GM12875 (cell line): Measurements from ENCODE around the gene VAV3.
"Not testable (repeated sequence)": the region's sequence is repeated elsewhere in the genome, so short reads cannot be mapped to it uniquely, and the experiment has no call there.

ENCODE experiments used
- H3K4me3 ChIP-seq: one replicate; pipeline ENCODE4 v1.5.1; 2011; ENCODE audit warnings: low read depth, low read length, control low read depth
- TF ChIP-seq, protein P1 (sequence below): IDR thresholded peaks from 2 replicates; pipeline ENCODE4 v1.5.1; 2011; ENCODE audit warnings: low read depth, mild to moderate bottlenecking, control low read depth, inconsistent platforms, low read length, moderate library complexity, borderline replicate concordance; ENCODE audit not compliant: insufficient read depth

VAV3 gene

DNA sequence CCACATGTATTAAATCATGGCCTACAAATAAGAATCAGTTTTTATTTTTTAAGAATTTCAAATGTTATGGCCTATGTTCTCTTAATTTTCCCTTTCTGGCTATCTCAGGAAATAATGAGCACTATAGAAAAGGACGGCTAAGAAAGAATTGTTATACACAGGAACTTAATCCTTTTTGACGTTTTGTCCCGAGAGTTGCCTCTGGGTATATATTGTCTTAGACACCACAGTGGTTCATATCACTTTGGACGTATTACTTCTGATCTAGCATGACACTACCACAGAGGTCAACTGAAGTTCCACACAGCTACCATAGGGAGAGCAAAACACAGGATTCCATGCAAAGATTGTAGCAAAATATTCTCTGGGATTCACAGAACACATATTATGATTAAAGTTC, 307.6 kb downstream of the VAV3 start:
- H3K4me3 ChIP-seq = no peak overlapping the region
- TF ChIP-seq, protein P1, sequence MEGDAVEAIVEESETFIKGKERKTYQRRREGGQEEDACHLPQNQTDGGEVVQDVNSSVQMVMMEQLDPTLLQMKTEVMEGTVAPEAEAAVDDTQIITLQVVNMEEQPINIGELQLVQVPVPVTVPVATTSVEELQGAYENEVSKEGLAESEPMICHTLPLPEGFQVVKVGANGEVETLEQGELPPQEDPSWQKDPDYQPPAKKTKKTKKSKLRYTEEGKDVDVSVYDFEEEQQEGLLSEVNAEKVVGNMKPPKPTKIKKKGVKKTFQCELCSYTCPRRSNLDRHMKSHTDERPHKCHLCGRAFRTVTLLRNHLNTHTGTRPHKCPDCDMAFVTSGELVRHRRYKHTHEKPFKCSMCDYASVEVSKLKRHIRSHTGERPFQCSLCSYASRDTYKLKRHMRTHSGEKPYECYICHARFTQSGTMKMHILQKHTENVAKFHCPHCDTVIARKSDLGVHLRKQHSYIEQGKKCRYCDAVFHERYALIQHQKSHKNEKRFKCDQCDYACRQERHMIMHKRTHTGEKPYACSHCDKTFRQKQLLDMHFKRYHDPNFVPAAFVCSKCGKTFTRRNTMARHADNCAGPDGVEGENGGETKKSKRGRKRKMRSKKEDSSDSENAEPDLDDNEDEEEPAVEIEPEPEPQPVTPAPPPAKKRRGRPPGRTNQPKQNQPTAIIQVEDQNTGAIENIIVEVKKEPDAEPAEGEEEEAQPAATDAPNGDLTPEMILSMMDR = no peak

GRCh38 chr1:107653765-107654164, 311.2 kb downstream of the VAV3 start:
- TF ChIP-seq, protein P1 = no peak
- H3K4me3 ChIP-seq = no peak overlapping the region

DNA sequence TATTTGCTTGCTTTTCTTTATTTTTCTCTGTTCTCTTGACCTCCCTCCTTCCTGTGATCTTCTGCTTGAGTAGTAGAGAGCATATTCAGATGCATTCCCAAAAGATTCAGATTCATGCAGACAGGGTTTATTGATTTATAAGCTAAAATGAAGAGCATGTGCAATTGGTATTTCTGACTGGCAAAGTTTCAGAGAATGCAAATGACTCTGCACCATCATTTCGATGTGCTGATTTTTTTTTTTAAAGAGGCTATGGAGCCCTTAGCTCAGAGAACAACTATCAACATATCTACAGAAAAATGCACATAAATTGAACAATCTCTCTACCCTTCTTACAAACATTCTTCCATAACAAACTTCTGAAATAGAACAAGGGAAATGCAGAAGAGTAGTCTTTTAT, 312.0 kb downstream of the VAV3 start:
- H3K4me3 ChIP-seq = no peak overlapping the region
- TF ChIP-seq, protein P1 = no peak

- not testable (repeated sequence) for H3K4me3 ChIP-seq
Observed at GRCh38 chr1:107650825-107651224, 314.2 kb downstream of the VAV3 start.

- TF ChIP-seq, protein P1 = no peak
- no peak overlapping the region for H3K4me3 ChIP-seq
Observed at GRCh38 chr1:107649023-107649422, 316.0 kb downstream of the VAV3 start.

DNA sequence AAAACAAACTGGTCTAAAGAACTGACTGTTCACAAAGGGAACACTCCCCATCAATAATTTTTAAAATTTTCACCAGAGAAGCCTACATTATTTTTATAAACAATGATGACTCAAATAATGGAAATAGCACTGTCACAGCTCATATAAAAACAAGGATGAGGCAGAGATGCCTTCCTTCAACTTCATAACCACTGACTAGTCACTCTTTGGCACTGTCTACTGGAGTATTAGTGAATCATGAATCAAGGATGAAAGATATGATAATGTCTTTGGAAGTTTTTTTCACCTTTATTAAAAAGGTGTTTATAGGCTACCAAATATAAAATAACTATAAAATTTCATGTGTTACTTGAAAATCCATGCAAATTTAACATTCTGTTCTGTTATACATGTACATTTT, 316.9 kb downstream of the VAV3 start:
- TF ChIP-seq, protein P1 = no peak
- H3K4me3 ChIP-seq = no peak overlapping the region

GRCh38 chr1:107647012-107647411, 318.0 kb downstream of the VAV3 start:
- no peak overlapping the region for H3K4me3 ChIP-seq
- TF ChIP-seq, protein P1 = no peak

DNA sequence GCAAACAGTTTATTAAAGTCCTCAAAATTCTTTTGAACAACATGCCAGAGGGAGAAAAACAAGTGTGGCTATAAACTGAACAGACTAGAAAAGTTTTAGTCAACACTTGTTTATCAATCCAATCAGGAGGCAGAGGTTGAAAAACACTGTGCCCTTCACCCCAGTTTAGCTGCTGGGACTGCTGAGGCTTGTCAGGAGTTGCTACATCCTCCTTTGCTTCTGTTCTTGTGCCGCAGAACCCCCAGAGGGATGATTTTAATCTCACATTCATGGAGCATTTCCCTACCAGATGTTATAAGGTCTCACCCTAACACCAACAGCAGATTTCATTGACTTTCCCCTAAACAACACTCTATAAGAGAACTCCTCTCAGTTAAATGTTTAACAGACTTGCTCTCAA, 321.2 kb downstream of the VAV3 start:
- no peak overlapping the region for H3K4me3 ChIP-seq
- TF ChIP-seq, protein P1 = no peak
